SJCRH30 (cell line): ENCODE measurements around the gene EFHC2. TPM values are rescaled to one million over a fixed set of nuclear protein-coding genes. Genes with fewer than 3 reads are reported as not detected.

Source experiments
- DNase-seq, 2 experiments: peaks; one replicate each; pipeline ENCODE4 v3.0.0-alpha.2; 2015 to 2020
- H3K27ac ChIP-seq: fragments of 250-450 bp; sonication (Bioruptor Pico); 2 replicates; pipeline ENCODE4 v1.5.1; 2020; ENCODE audit warnings: mild to moderate bottlenecking, moderate library complexity
- H3K27me3 ChIP-seq: fragments of 250-450 bp; sonication (Bioruptor Pico); 2 replicates; pipeline ENCODE4 v1.5.1; 2020; ENCODE audit warnings: mild to moderate bottlenecking, moderate library complexity
- H3K36me3 ChIP-seq: fragments of 250-450 bp; sonication (Bioruptor Pico); 2 replicates; pipeline ENCODE4 v1.5.1; 2020; ENCODE audit warnings: mild to moderate bottlenecking, moderate library complexity
- H3K4me1 ChIP-seq: fragments of 250-450 bp; sonication (Bioruptor Pico); 2 replicates; pipeline ENCODE4 v1.5.1; 2020; ENCODE audit warnings: mild to moderate bottlenecking, moderate library complexity
- H3K4me3 ChIP-seq: fragments of 250-450 bp; sonication (Bioruptor Pico); 2 replicates; pipeline ENCODE4 v1.5.1; 2020; ENCODE audit warnings: mild to moderate bottlenecking, moderate library complexity
- H3K9me3 ChIP-seq: fragments of 250-450 bp; sonication (Bioruptor Pico); replicated peaks from 2 replicates; pipeline ENCODE4 v1.5.1; 2020; ENCODE audit warnings: mild to moderate bottlenecking, moderate library complexity
- total RNA-seq: library from RNA; depleted of rRNA; stranded (reverse); fragments of >200 nt; shearing (Covaris generic); gene quantifications from 2 replicates; pipeline ENCODE4 v1.2.3, GENCODE V29; 2014; rRNA removed

EFHC2 gene
- total RNA-seq, 1 experiment from 2014 or later, result 0.04 TPM

DNA sequence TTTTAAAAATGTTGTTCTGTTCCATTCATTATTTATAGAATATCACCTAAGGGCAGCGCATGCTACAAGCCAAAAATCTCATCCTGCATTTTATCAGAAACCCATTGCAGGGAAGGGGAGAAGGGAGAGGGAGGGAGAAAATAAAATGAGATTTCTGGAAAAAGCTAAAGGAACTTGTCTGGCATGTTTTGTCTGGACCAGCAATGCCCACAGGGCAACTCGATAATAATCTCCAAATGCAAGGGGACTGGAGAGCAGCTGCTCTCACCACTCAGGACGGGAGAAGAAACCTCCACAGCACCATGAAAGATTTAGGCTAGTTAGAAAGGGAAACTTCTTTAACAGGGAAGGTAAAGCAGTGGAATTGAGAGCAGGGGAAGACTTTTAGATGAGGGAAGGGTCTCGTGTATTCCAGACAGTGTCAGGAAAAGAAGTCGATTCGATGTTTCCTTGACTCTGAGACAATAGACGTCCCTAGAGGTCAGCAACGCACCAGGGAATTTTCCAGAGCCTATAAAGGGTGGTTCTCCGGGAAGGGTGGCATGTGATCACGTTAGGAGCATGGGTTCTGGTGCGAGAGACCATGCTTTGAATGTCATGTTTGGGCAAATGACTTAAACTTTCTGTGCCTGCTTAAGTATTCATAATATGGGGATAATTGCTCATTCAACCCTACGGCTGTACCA lies 238.1 kb downstream of the EFHC2 start:
- Histone ChIP-seq H3K9me3 (no peaks in the 10 kb centered on the region), H3K27ac (no peak overlapping the region), H3K4me3 (no peak overlapping the region), H3K4me1 (no peaks in the 10 kb centered on the region), H3K36me3 (no peaks in the 10 kb centered on the region), H3K27me3 (no peaks in the 10 kb centered on the region)
- peak in 1 of 2 experiments; percentile 3 for DNase-seq

DNA sequence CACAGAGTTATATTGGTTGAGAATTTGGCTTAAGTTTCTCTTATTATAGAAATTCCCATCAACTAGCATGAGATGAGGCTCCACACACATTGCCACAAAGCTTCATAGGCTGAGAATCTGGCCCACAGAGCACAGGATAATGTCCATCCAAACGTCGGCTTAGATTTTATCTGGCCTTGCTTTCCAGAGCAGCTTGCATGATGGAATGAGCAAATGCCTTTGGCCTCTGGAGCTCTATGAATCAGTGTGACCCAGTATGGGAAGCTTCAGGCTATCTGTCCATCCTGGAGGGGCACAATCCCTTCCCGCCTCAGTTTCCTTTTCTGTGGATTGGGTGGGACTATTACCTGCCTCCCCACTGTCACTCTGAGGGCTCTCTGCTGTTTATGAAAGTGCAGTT lies 238.8 kb downstream of the EFHC2 start:
- Histone ChIP-seq H3K27ac (no peak overlapping the region), H3K4me3 (no peak overlapping the region), H3K36me3 (no peaks in the 10 kb centered on the region), H3K9me3 (no peaks in the 10 kb centered on the region), H3K4me1 (no peaks in the 10 kb centered on the region), H3K27me3 (no peaks in the 10 kb centered on the region)
- DNase-seq, result no peak

GRCh38 chrX:44101281-44101680 lies 242.2 kb downstream of the EFHC2 start:
- Histone ChIP-seq H3K4me1 (no peaks in the 10 kb centered on the region), H3K36me3 (no peaks in the 10 kb centered on the region), H3K27me3 (no peaks in the 10 kb centered on the region), H3K9me3 (no peaks in the 10 kb centered on the region), H3K4me3 (no peak overlapping the region), H3K27ac (no peak overlapping the region)
- no peak for DNase-seq

DNA sequence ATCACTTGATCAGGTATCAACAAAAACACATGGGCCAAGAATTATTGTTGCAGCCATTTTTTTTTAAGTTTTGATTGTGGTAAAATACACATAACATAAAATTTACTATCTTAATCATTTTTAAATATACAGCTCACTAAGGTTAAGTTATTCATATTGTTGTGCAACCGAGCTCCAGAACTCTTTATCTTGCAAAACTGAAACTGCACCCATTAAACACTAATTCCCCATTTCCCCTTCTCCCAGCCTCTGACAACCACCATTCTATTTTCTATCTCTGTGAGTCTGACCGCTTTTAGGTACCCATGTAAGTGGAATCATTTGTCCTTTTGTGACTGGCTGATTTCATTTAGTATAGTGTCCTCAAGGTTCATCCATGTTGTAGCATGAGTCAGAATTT lies 244.1 kb downstream of the EFHC2 start:
- H3K9me3 ChIP-seq, result no peaks in the 10 kb centered on the region
- DNase-seq, result no peak
- no peak overlapping the region for H3K4me3 ChIP-seq
- no peaks in the 10 kb centered on the region for H3K4me1 ChIP-seq
- H3K27me3 ChIP-seq, result no peaks in the 10 kb centered on the region
- no peaks in the 10 kb centered on the region for H3K36me3 ChIP-seq
- no peak overlapping the region for H3K27ac ChIP-seq

Other genes with a start within 250 kb of the EFHC2 start
- 15.9 and 19.4 TPM in 2 replicates for gene FUNDC1, start 199.2 kb upstream of the EFHC2 start, total RNA-seq